SW480 (cell line): ENCODE measurements around the gene HOXB3.

Experiments
- DNase-seq: peaks from one replicate; pipeline ENCODE4 v3.0.0-alpha.2; 2016; ENCODE audit warnings: low spot score

The HOXB3 gene

GRCh38 chr17:48612456-48612853, 22.4 kb upstream of the HOXB3 start:
- no peak for DNase-seq

- DNase-seq: peak; percentile 72
These were observed 21.8 kb upstream of the HOXB3 start for GRCh38 chr17:48611681-48612455.

- DNase-seq: peak; percentile 47
These were observed 21.2 kb upstream of the HOXB3 start for GRCh38 chr17:48611213-48611612.

GRCh38 chr17:48610282-48611211, 20.5 kb upstream of the HOXB3 start, which contains the start of gene HOXB7:
Gene HOXB7 (minus strand): TSS chr17:48611017. CDS start chr17:48610918, 99 bp downstream.
- peak; percentile 63 for DNase-seq

GRCh38 chr17:48609759-48610281, 19.8 kb upstream of the HOXB3 start:
- DNase-seq: peak; percentile 27

- DNase-seq: peak; percentile 40
These were observed 19.0 kb upstream of the HOXB3 start for GRCh38 chr17:48609033-48609432.

GRCh38 chr17:48608494-48608834, 18.4 kb upstream of the HOXB3 start:
- no peak for DNase-seq

- DNase-seq: peak; percentile 31
These were observed 17.0 kb upstream of the HOXB3 start for GRCh38 chr17:48606892-48607614.

GRCh38 chr17:48605991-48606891, 16.2 kb upstream of the HOXB3 start:
- DNase-seq: peak; percentile 70

GRCh38 chr17:48605409-48605919, 15.4 kb upstream of the HOXB3 start:
- DNase-seq: peak; percentile 82

GRCh38 chr17:48604770-48605329, 14.8 kb upstream of the HOXB3 start, which contains the start of gene HOXB6:
Gene HOXB6 (minus strand): TSS chr17:48604986. CDS start chr17:48598150, 6,836 bp downstream.
- peak; percentile 92 for DNase-seq

- DNase-seq: no peak
These were observed 14.1 kb upstream of the HOXB3 start for GRCh38 chr17:48603959-48604769.

GRCh38 chr17:48601539-48602425, 11.7 kb upstream of the HOXB3 start:
- DNase-seq: peak; percentile 74

GRCh38 chr17:48601207-48601538, 11.1 kb upstream of the HOXB3 start:
- DNase-seq: peak; percentile 74

- DNase-seq: peak; percentile 69
These were observed 10.4 kb upstream of the HOXB3 start for GRCh38 chr17:48600244-48601098.

GRCh38 chr17:48599354-48599753, 9.3 kb upstream of the HOXB3 start:
- no peak for DNase-seq

- no peak for DNase-seq
These were observed 8.7 kb upstream of the HOXB3 start for GRCh38 chr17:48598736-48599135.
